GM12878 (cell line): ENCODE data around the gene C10orf143. TPM values are rescaled to one million over a fixed set of nuclear protein-coding genes. Genes with fewer than 3 reads are reported as not detected.

Experiments used
- ATAC-seq: fragments of 200-7000 bp; cut with Tn5 transposase; 3 replicates; pipeline ENCODE4 v1.9.1; 2020; ENCODE audit warnings: mild to moderate bottlenecking, moderate library complexity
- BruUV-seq: library from RNA; stranded (reverse); fragments of 400-500 nt; replicated peaks from 2 replicates; lab custom pipeline; 2021; lab: Mats Ljungman, UMichigan
- CTCF ChIA-PET: fragments of 300-600 bp; sonication (Branson Sonifier 250); formaldehyde crosslinking; extraction: SDS; loops from one replicate; lab custom pipeline; 2021; ENCODE audit warnings: inconsistent platforms; lab: Yijun Ruan, JAX
- POLR2A ChIA-PET: fragments of 350-600 bp; formaldehyde crosslinking; extraction: SDS; loops from one replicate; lab custom pipeline; 2021; ENCODE audit warnings: inconsistent platforms; lab: Charles Lee
- RAD21 ChIA-PET: fragments of 300-600 bp; sonication (Branson Sonifier 250); formaldehyde crosslinking; loops from one replicate; lab custom pipeline; 2023; ENCODE audit warnings: antibody characterized with exemption; ENCODE audit not compliant: unreplicated experiment; lab: Charles Lee
- SMC1A ChIA-PET: fragments of 300-600 bp; sonication (Branson Sonifier 250); formaldehyde crosslinking; loops from one replicate; lab custom pipeline; 2023; ENCODE audit not compliant: unreplicated experiment, uncharacterized antibody; lab: Charles Lee
- DNase-seq: peaks from one replicate; pipeline ENCODE4 v3.0.0-alpha.2; 2011; ENCODE audit warnings: low read depth, low spot score
- FAIRE-seq: peaks from 3 replicates; lab custom pipeline; 2011; peaks lifted over from hg19 to GRCh38; lab: Jason Lieb, UNC
- H2AFZ ChIP-seq: 2 replicates; pipeline ENCODE4 v1.6.0; 2011; ENCODE audit warnings: low read depth, low read length, control low read depth; ENCODE audit not compliant: control insufficient read depth
- H3K27ac ChIP-seq: 2 replicates; pipeline ENCODE4 v1.5.1; 2011; ENCODE audit warnings: control low read depth; ENCODE audit not compliant: control insufficient read depth, insufficient read depth
- H3K27me3 ChIP-seq, 2 experiments: replicated peaks in 1 of 2; 2 replicates each; pipeline versions ENCODE4 v1.6.0 to v1.6.1; 2011; ENCODE audit warnings: low read length in 1 of 2; ENCODE audit not compliant: control insufficient read depth in 2 of 2, insufficient read depth in 2 of 2
- H3K36me3 ChIP-seq, 2 experiments: 2 replicates each; pipeline ENCODE4 v1.5.1; 2011; ENCODE audit warnings: low read length in 1 of 2; ENCODE audit not compliant: control insufficient read depth in 2 of 2, insufficient read depth in 2 of 2
- H3K4me1 ChIP-seq: 2 replicates; pipeline ENCODE4 v1.6.1; 2011; ENCODE audit warnings: mild to moderate bottlenecking, low read length, moderate library complexity, mixed read lengths; ENCODE audit not compliant: control insufficient read depth, insufficient read depth
- H3K4me2 ChIP-seq: 2 replicates; pipeline ENCODE4 v1.6.0; 2011; ENCODE audit warnings: control low read depth; ENCODE audit not compliant: control insufficient read depth, insufficient read depth
- H3K4me3 ChIP-seq: fragments of 200-600 bp; sonication (generic); 2 replicates; pipeline ENCODE4 v1.5.1; 2016
- H3K79me2 ChIP-seq: 2 replicates; pipeline ENCODE4 v1.6.0; 2011; ENCODE audit warnings: low read length; ENCODE audit not compliant: control insufficient read depth, insufficient read depth
- H3K9ac ChIP-seq: 2 replicates; pipeline ENCODE4 v1.8.0; 2011; ENCODE audit warnings: low read length, control low read depth, mixed read lengths; ENCODE audit not compliant: control insufficient read depth, insufficient read depth
- H3K9me3 ChIP-seq: replicated peaks from 3 replicates; pipeline ENCODE4 v1.5.1; 2011; ENCODE audit warnings: mild to moderate bottlenecking, low read length; ENCODE audit not compliant: control insufficient read depth, insufficient read depth
- H4K20me1 ChIP-seq: 2 replicates; pipeline ENCODE4 v1.6.0; 2011; ENCODE audit not compliant: control insufficient read depth, insufficient read depth
- CBFB ChIP-seq: IDR thresholded peaks from 2 replicates; pipeline ENCODE4 v1.6.1; 2016; ENCODE audit warnings: antibody characterized with exemption, low read depth
- DPF2 ChIP-seq: fragments of 450-650 bp; IDR thresholded peaks from 2 replicates; pipeline ENCODE4 v1.6.1; 2017; ENCODE audit warnings: mild to moderate bottlenecking
- EGR1 ChIP-seq, 2 experiments: IDR thresholded peaks; 1 replicate in 1 of 2; 2 replicates in 1 of 2; pipeline ENCODE4 v1.6.1; 2011 to 2012; ENCODE audit warnings: low read depth in 2 of 2, low read length in 2 of 2, borderline replicate concordance in 1 of 2, mild to moderate bottlenecking in 1 of 2, moderate library complexity in 1 of 2
- FOXK2 ChIP-seq: fragments of 450-650 bp; IDR thresholded peaks from 2 replicates; pipeline ENCODE4 v1.6.1; 2017; ENCODE audit warnings: mild to moderate bottlenecking, moderate library complexity
- IRF4 ChIP-seq: IDR thresholded peaks from 2 replicates; pipeline ENCODE4 v1.6.1; 2011; ENCODE audit warnings: low read depth, low read length
- SREBF1 ChIP-seq: IDR thresholded peaks from 2 replicates; pipeline ENCODE4 v1.6.1; 2012; ENCODE audit warnings: mild to moderate bottlenecking, low read length
- ZNF274 ChIP-seq: IDR thresholded peaks from one replicate; pipeline ENCODE4 v1.8.0; 2011; ENCODE audit not compliant: insufficient read length, insufficient read depth
- WGBS: methylation state at CpG from one replicate; pipeline ENCODE4 v1.1.6; 2016; ENCODE audit warnings: low lambda C conversion rate; ENCODE audit not compliant: insufficient replicate concordance, insufficient coverage; ENCODE audit errors: missing lambda C conversion rate; 5-methylcytosine and 5-hydroxymethylcytosine counted together
- in situ Hi-C: fragments of 300-500 bp; cut with MboI; formaldehyde crosslinking; loops from 9 replicates; pipeline ENCODE4 v1.14.3; 2018; ENCODE audit warnings: mixed read lengths
- intact Hi-C: fragments of 100-400 bp; cut with micrococcal nuclease; formaldehyde crosslinking; loops from one replicate; pipeline ENCODE4 v1.14.2; 2022; ENCODE audit not compliant: unreplicated experiment
- polyA plus RNA-seq, 11 experiments: library from polyadenylated mRNA; depleted of rRNA in 4 of 11; unstranded in 6 of 11; stranded (reverse) in 5 of 11; fragments of >200 nt; fragmentation: Nextera tagmentation in 4 of 11; fragmentation: Illumina TruSeq in 1 of 11; extraction: Ambion mirVana in 4 of 11; extraction: Trizol in 1 of 11; gene quantifications; 1 replicate in 1 of 11; 2 replicates in 10 of 11; pipeline versions ENCODE4 v1.2.1 to v1.2.3, GENCODE V29; 2011 to 2016; ENCODE audit warnings: inconsistent platforms in 2 of 11, missing spikeins in 2 of 11, low read depth in 1 of 11
- total RNA-seq, 4 experiments: library from RNA; depleted of rRNA in 3 of 4; stranded (reverse); fragments of >200 nt in 3 of 4; fragmentation: Illumina TruSeq in 1 of 4; extraction: Trizol in 1 of 4; gene quantifications; 2 replicates each; pipeline versions ENCODE4 v1.2.1 to v1.2.3, GENCODE V29; 2013 to 2021

Gene C10orf143
- total and polyA plus RNA-seq, 10 of the 15 experiments (the other 5 are each of a cell fraction or from before 2014, with no cell fraction given) = 0.64 to 7.9 (median 2.6) TPM

DNA sequence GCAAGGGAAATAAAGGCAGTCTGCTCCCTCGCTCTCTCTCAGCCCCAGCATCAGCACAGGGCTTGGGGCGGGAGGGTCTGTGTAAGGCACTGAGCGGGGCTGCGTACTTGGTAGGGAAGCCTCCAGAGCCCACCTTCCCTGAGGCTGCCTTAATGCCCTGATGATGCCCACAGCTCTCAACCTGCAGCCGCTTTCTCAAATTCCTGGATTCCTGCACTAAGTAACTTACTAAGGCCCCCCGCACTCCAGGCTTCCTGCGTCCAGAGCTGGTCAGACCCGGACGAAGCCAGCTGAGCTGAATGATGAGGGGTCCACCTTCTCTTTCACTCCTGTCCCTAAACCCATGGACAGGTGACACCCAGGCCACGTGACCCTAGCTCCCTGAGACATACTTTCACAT lies 63.3 kb downstream of the C10orf143 start:
- H3K79me2 ChIP-seq = no peaks in the 10 kb centered on the region
- intact Hi-C loops (no loop called here), in situ Hi-C loops (no loop called here)
- no peaks in the 10 kb centered on the region for H3K4me1 ChIP-seq
- H3K27ac ChIP-seq = no peak overlapping the region
- TF ChIP-seq EGR1 (IDR thresholded peaks at IDR 0.05; ENCODE audit: borderline replicate concordance in 1 of 2, low read depth in 2 of 2, low read length in 2 of 2) = no peak
- TF ChIP-seq IRF4 = no peak
- no peak for TF ChIP-seq SREBF1
- no peak overlapping the region for H3K4me2 ChIP-seq
- CTCF ChIA-PET = no interaction called here
- H3K4me3 ChIP-seq = no peak overlapping the region
- BruUV-seq = no TSS peak
- FAIRE-seq (no peak), ATAC-seq (no peak), DNase-seq (no peak)
- no peaks in the 10 kb centered on the region for H3K9me3 ChIP-seq
- SMC1A ChIA-PET = no interaction called here
- H4K20me1 ChIP-seq = no peaks in the 10 kb centered on the region
- POLR2A ChIA-PET = no interaction called here
- RAD21 ChIA-PET = no interaction called here
- H2AFZ ChIP-seq = no peak overlapping the region
- no peaks in the 10 kb centered on the region for H3K27me3 ChIP-seq
- no peaks in the 10 kb centered on the region for H3K36me3 ChIP-seq
- 37% methylated on average over 10 of the region's 10 CpGs for WGBS
- no peak overlapping the region for H3K9ac ChIP-seq

DNA sequence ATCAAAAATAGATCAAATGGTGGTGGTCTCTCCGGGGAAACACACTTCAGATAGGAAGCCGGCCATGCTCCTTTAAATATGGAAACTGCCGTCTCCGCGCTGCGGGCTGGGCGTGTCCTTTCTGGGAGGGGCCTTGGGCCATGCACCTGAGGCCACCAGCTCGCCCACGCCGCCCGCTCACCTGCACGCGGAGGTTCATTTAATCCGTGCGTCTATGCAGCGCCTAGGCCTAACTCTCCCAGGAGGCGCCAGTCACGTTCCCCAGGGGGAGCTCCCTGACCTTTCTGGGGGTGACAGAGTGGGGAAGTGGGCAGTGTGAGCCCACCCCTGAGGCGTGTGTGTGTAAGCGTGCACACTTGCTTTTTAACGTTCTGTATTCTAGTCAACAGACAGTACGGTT lies 64.0 kb downstream of the C10orf143 start:
- Histone ChIP-seq H3K9me3 (no peaks in the 10 kb centered on the region), H3K4me2 (no peak overlapping the region), H3K27me3 (no peaks in the 10 kb centered on the region), H3K4me1 (no peaks in the 10 kb centered on the region), H3K36me3 (no peaks in the 10 kb centered on the region), H2AFZ (no peak overlapping the region), H3K79me2 (no peaks in the 10 kb centered on the region), H3K27ac (no peak overlapping the region), H3K9ac (no peak overlapping the region), H3K4me3 (no peak overlapping the region), H4K20me1 (no peaks in the 10 kb centered on the region)
- DNase-seq (no peak), ATAC-seq (no peak), FAIRE-seq (no peak)
- in situ Hi-C loops = no loop called here
- intact Hi-C loops = no loop called here
- WGBS = 69% methylated on average over 22 of the region's 22 CpGs
- no peak for TF ChIP-seq CBFB
- TF ChIP-seq FOXK2 = no peak
- no peak for TF ChIP-seq ZNF274
- TF ChIP-seq DPF2 = no peak
- POLR2A ChIA-PET = no interaction called here
- CTCF ChIA-PET = no interaction called here
- no TSS peak for BruUV-seq
- RAD21 ChIA-PET = no interaction called here
- SMC1A ChIA-PET = no interaction called here
